ENCODE measurements around the gene ZBTB46.

- TF ChIP-seq CTCF (IDR thresholded peaks at IDR 0.05) (no peak), POLR2A (IDR thresholded peaks at IDR 0.05) (no peak), POLR2AphosphoS5 (IDR thresholded peaks at IDR 0.05) (no peak)
Observed at GRCh38 chr20:63785691-63786131, 45.4 kb downstream of the ZBTB46 start.

Data from prostate gland (tissue), 2 donors.